H9 (cell line): ENCODE data around the gene TREM1. TPM values are rescaled to one million over a fixed set of nuclear protein-coding genes. Genes with fewer than 3 reads are reported as not detected.
"Not testable (repeated sequence)": the region's sequence is repeated elsewhere in the genome, so short reads cannot be mapped to it uniquely, and the experiment has no call there.

Experiments
- DNase-seq: peaks from one replicate; pipeline ENCODE4 v3.0.0-alpha.2; 2017
- H2AFZ ChIP-seq: one replicate; pipeline ENCODE4 v1.6.1; 2013; ENCODE audit warnings: mild to moderate bottlenecking, low read length, control low read depth, moderate library complexity
- H2AK5ac ChIP-seq: 2 replicates; pipeline ENCODE4 v1.6.1; 2013; ENCODE audit warnings: low read length, control low read depth, mixed read lengths; ENCODE audit not compliant: insufficient read length
- H2BK120ac ChIP-seq: one replicate; pipeline ENCODE4 v1.6.1; 2013; ENCODE audit warnings: low read depth, mild to moderate bottlenecking, low read length, control low read depth, inconsistent platforms; ENCODE audit not compliant: poor library complexity, severe bottlenecking
- H2BK12ac ChIP-seq: 2 replicates; pipeline ENCODE4 v1.6.1; 2013; ENCODE audit warnings: low read length, control low read depth, mixed read lengths, low read depth; ENCODE audit not compliant: insufficient read length
- H2BK15ac ChIP-seq: 2 replicates; pipeline ENCODE4 v1.6.1; 2013; ENCODE audit warnings: low read depth, low read length, control low read depth
- H2BK20ac ChIP-seq: one replicate; pipeline ENCODE4 v1.6.1; 2013; ENCODE audit warnings: low read depth, mild to moderate bottlenecking, low read length, control low read depth, inconsistent platforms; ENCODE audit not compliant: poor library complexity, severe bottlenecking
- H2BK5ac ChIP-seq: 2 replicates; pipeline ENCODE4 v1.6.1; 2013; ENCODE audit warnings: low read length, control low read depth, mixed read lengths; ENCODE audit not compliant: insufficient read length
- H3K14ac ChIP-seq: 2 replicates; pipeline ENCODE4 v1.6.1; 2013; ENCODE audit warnings: low read length, control low read depth; ENCODE audit not compliant: insufficient read depth
- H3K18ac ChIP-seq: 2 replicates; pipeline ENCODE4 v1.6.1; 2013; ENCODE audit warnings: low read depth, mild to moderate bottlenecking, mixed read lengths, low read length, control low read depth; ENCODE audit not compliant: insufficient read length
- H3K23ac ChIP-seq: 2 replicates; pipeline ENCODE4 v1.6.1; 2013; ENCODE audit warnings: low read length, control low read depth, mixed read lengths, low read depth; ENCODE audit not compliant: insufficient read length
- H3K23me2 ChIP-seq: 2 replicates; pipeline ENCODE4 v1.6.1; 2013; ENCODE audit warnings: low read depth, mild to moderate bottlenecking, mixed read lengths, low read length, control low read depth; ENCODE audit not compliant: insufficient read length, poor library complexity, severe bottlenecking
- H3K27ac ChIP-seq: 2 replicates; pipeline ENCODE4 v1.5.1; 2013; ENCODE audit warnings: low read length, control low read depth, mixed read lengths, low read depth; ENCODE audit not compliant: insufficient read length
- H3K27me3 ChIP-seq: 2 replicates; pipeline ENCODE4 v1.6.1; 2013; ENCODE audit warnings: low read length, control low read depth, inconsistent platforms; ENCODE audit not compliant: insufficient read depth
- H3K4ac ChIP-seq: 2 replicates; pipeline ENCODE4 v1.6.1; 2013; ENCODE audit warnings: low read depth, mild to moderate bottlenecking, control low read depth, inconsistent platforms, low read length, moderate library complexity
- H3K4me1 ChIP-seq: 2 replicates; pipeline ENCODE4 v1.6.1; 2013; ENCODE audit warnings: low read length, control low read depth, inconsistent platforms; ENCODE audit not compliant: insufficient read depth
- H3K4me2 ChIP-seq: 2 replicates; pipeline ENCODE4 v1.6.1; 2013; ENCODE audit warnings: low read length, control low read depth, mixed read lengths; ENCODE audit not compliant: insufficient read length, insufficient read depth
- H3K56ac ChIP-seq: 2 replicates; pipeline ENCODE4 v1.6.1; 2013; ENCODE audit warnings: low read depth, mild to moderate bottlenecking, mixed read lengths, low read length, control low read depth; ENCODE audit not compliant: insufficient read length
- H3K79me1 ChIP-seq: 2 replicates; pipeline ENCODE4 v1.6.1; 2013; ENCODE audit warnings: low read depth, mild to moderate bottlenecking, moderate library complexity, low read length, control low read depth, inconsistent platforms; ENCODE audit not compliant: insufficient read depth, poor library complexity, severe bottlenecking
- H3K79me2 ChIP-seq: 2 replicates; pipeline ENCODE4 v1.6.1; 2013; ENCODE audit warnings: low read length, control low read depth, inconsistent platforms; ENCODE audit not compliant: insufficient read depth
- H3K9ac ChIP-seq: 2 replicates; pipeline ENCODE4 v1.6.1; 2013; ENCODE audit warnings: low read length, control low read depth, mixed read lengths; ENCODE audit not compliant: insufficient read length; ENCODE audit errors: extremely low read depth
- H3K9me3 ChIP-seq: one replicate; pipeline ENCODE4 v1.6.1; 2013; ENCODE audit warnings: low read depth, low read length, inconsistent platforms; ENCODE audit not compliant: control insufficient read depth
- H3T11ph ChIP-seq: one replicate; pipeline ENCODE4 v1.6.1; 2013; ENCODE audit warnings: mild to moderate bottlenecking, low read length, control low read depth, inconsistent platforms
- H4K20me1 ChIP-seq: one replicate; pipeline ENCODE4 v1.6.1; 2013; ENCODE audit not compliant: control insufficient read depth, insufficient read length, insufficient read depth
- H4K5ac ChIP-seq: 2 replicates; pipeline ENCODE4 v1.6.1; 2013; ENCODE audit warnings: low read depth, mild to moderate bottlenecking, mixed read lengths, low read length, control low read depth; ENCODE audit not compliant: insufficient read length
- H4K8ac ChIP-seq: replicated peaks from 2 replicates; pipeline ENCODE4 v1.6.1; 2013; ENCODE audit warnings: low read length, control low read depth, mixed read lengths, low read depth; ENCODE audit not compliant: insufficient read length
- H4K91ac ChIP-seq: 2 replicates; pipeline ENCODE4 v1.6.1; 2013; ENCODE audit warnings: low read depth, mild to moderate bottlenecking, moderate library complexity, mixed read lengths, low read length, control low read depth; ENCODE audit not compliant: insufficient read length
- H3K27ac Mint-ChIP-seq, 3 experiments: 2 replicates in 2 of 3; 3 replicates in 1 of 3; pipeline ENCODE4 v1.8.0; 2020 to 2021; ENCODE audit warnings: mixed read lengths in 3 of 3, mild to moderate bottlenecking in 1 of 3, moderate library complexity in 1 of 3
- H3K27me3 Mint-ChIP-seq: 2 replicates; pipeline ENCODE4 v1.8.0; 2021; ENCODE audit warnings: low read depth, mild to moderate bottlenecking, moderate library complexity, mixed read lengths
- H3K36me3 Mint-ChIP-seq, 3 experiments: 2 replicates in 2 of 3; 3 replicates in 1 of 3; pipeline ENCODE4 v1.8.0; 2020 to 2021; ENCODE audit warnings: low read depth in 3 of 3, mixed read lengths in 3 of 3; ENCODE audit not compliant: insufficient read depth in 1 of 3
- H3K4me1 Mint-ChIP-seq, 2 experiments: 2 replicates each; pipeline ENCODE4 v1.8.0; 2020; ENCODE audit warnings: mixed read lengths in 2 of 2
- H3K4me3 Mint-ChIP-seq, 2 experiments: 2 replicates in 1 of 2; 3 replicates in 1 of 2; pipeline ENCODE4 v1.8.0; 2020 to 2021; ENCODE audit warnings: mild to moderate bottlenecking in 2 of 2, mixed read lengths in 2 of 2, moderate library complexity in 1 of 2
- H3K9me3 Mint-ChIP-seq, 2 experiments: 2 replicates in 1 of 2; 3 replicates in 1 of 2; pipeline ENCODE4 v1.8.0; 2020; ENCODE audit warnings: mild to moderate bottlenecking in 2 of 2, mixed read lengths in 2 of 2, moderate library complexity in 1 of 2
- WGBS: extraction: QIAGEN DNeasy Blood & Tissue Kit; methylation state at CpG from one replicate; pipeline ENCODE4 v1.1.7; 2013; ENCODE audit warnings: missing lambda C conversion rate, low lambda C conversion rate, mixed read lengths; ENCODE audit not compliant: insufficient read length; ENCODE audit errors: extremely low coverage; 5-methylcytosine and 5-hydroxymethylcytosine counted together
- total RNA-seq: library from RNA; stranded (reverse); gene quantifications from 2 replicates; pipeline ENCODE4 v1.2.1, GENCODE V29; 2021
- TF ChIP-seq, protein P1 (sequence below): fragments of 200-600 bp; sonication (generic); conservative IDR thresholded peaks from 3 replicates; pipeline ENCODE4 v1.8.0; 2021; ENCODE audit warnings: antibody characterized with exemption, mild to moderate bottlenecking

Gene TREM1
- total RNA-seq, 1 experiment from 2014 or later = not detected

DNA sequence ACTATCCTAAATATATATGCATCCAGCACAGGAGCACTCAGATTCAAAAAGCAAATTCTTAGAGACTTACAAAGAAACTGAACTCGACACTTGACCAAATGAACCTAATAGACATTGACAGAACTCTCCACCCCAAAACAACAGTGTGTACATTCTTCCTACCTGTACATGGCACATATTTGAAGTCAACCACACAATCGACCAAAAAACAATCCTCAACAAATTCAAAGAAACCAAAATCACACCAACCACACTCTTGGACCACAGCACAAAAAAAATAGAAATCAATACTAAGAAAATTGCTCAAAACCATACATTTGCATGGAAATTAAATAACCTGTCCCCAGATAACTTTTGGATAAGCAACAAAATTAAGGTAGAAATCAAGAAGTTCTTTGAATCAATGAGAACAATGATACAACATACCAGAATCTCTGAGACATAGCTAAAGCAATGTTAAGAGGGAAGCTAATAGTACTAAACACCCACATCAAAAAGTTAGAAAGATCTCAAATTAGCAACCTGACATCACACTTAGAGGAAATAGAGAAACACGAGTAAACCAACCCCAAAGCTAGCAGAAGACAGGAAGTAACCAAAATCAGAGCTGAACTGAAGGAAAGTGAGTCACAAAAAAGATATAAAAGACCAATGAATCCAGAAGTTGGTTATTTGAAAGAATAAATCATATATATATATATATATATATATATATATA, 12.5 kb upstream of the TREM1 start:
- TF ChIP-seq, protein P1, sequence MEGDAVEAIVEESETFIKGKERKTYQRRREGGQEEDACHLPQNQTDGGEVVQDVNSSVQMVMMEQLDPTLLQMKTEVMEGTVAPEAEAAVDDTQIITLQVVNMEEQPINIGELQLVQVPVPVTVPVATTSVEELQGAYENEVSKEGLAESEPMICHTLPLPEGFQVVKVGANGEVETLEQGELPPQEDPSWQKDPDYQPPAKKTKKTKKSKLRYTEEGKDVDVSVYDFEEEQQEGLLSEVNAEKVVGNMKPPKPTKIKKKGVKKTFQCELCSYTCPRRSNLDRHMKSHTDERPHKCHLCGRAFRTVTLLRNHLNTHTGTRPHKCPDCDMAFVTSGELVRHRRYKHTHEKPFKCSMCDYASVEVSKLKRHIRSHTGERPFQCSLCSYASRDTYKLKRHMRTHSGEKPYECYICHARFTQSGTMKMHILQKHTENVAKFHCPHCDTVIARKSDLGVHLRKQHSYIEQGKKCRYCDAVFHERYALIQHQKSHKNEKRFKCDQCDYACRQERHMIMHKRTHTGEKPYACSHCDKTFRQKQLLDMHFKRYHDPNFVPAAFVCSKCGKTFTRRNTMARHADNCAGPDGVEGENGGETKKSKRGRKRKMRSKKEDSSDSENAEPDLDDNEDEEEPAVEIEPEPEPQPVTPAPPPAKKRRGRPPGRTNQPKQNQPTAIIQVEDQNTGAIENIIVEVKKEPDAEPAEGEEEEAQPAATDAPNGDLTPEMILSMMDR = no peak
- Histone ChIP-seq H3K14ac (no peak overlapping the region), H2BK120ac (no peak overlapping the region), H2BK12ac (no peak overlapping the region), H4K91ac (no peak overlapping the region), H3K23ac (no peak overlapping the region), H2AK5ac (no peak overlapping the region), H3K18ac (no peak overlapping the region), H3K23me2 (no peaks in the 10 kb centered on the region), H4K8ac (no peak overlapping the region), H3K56ac (no peak overlapping the region), H2AFZ (no peak overlapping the region), H3K27me3 (no peaks in the 10 kb centered on the region), H3K79me2 (no peaks in the 10 kb centered on the region), H3K4me1 (no peaks in the 10 kb centered on the region; the same call in 1 of the 2 replicates), H3T11ph (no peak overlapping the region), H3K4ac (no peak overlapping the region), H3K9ac (no peak overlapping the region), H3K79me1 (no peaks in the 10 kb centered on the region), H3K4me2 (no peak overlapping the region), H4K20me1 (no peaks in the 10 kb centered on the region), H2BK15ac (no peak overlapping the region), H3K9me3 (peaks cover 11% of the 10 kb centered on the region), H3K27ac (no peak overlapping the region), H2BK20ac (no peak overlapping the region), H4K5ac (no peak overlapping the region), H2BK5ac (no peak overlapping the region)
- Mint-ChIP-seq H3K27ac (no peak overlapping the region), H3K27me3 (peaks cover 9% of the 10 kb centered on the region), H3K4me3 (no peak overlapping the region), H3K9me3 (peaks cover 40 to 48% of the 10 kb centered on the region in 2 experiments), H3K36me3 (peaks cover 16 to 34% (median 23%) of the 10 kb centered on the region in 3 experiments), H3K4me1 (peaks cover 22 to 28% of the 10 kb centered on the region in 2 experiments)
- no CpG with 5 or more reads among the region's 3 CpGs for WGBS
- no peak for DNase-seq

DNA sequence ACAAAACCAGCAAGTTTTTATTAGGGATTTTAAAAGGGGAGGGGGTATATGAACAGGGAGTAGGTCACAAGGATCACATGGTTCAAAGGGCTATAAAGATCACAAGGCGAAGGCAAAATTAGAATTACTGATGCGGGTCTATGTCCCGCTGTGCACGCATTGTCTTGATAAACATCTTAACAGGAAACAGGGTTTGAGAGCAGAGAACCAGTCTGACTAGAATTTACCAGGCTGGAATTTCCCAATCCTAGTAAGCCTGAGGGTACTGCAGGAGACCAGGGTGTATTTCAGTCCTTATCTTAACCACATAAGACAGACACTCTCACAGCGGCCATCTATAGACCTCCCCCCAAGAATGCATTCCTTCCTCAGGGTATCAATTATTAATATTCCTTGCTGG, 10.8 kb upstream of the TREM1 start:
- H3K27me3 ChIP-seq = not testable (repeated sequence)
- peaks cover 40 to 48% of the 10 kb centered on the region in 2 experiments for H3K9me3 Mint-ChIP-seq

More for the DNA sequence above, 10.8 kb upstream of the TREM1 start:
- no CpG with 5 or more reads among the region's 5 CpGs for WGBS
- not testable (repeated sequence) for H3K4me2 ChIP-seq, H4K20me1 ChIP-seq, H3K23ac ChIP-seq, H3K14ac ChIP-seq, H3K4me1 ChIP-seq, DNase-seq, H4K8ac ChIP-seq, H3K18ac ChIP-seq, H2AK5ac ChIP-seq, H3K9ac ChIP-seq, H2BK5ac ChIP-seq, H2BK20ac ChIP-seq, H3K79me1 ChIP-seq, H3K27ac ChIP-seq, H2AFZ ChIP-seq, H4K91ac ChIP-seq, H2BK12ac ChIP-seq, H3T11ph ChIP-seq, H3K56ac ChIP-seq, H3K23me2 ChIP-seq, H2BK120ac ChIP-seq, H3K4ac ChIP-seq, H2BK15ac ChIP-seq, H3K27ac Mint-ChIP-seq, H3K4me3 Mint-ChIP-seq, H3K79me2 ChIP-seq, H4K5ac ChIP-seq
- Mint-ChIP-seq H3K36me3 (peaks cover 14 to 34% (median 23%) of the 10 kb centered on the region in 3 experiments), H3K27me3 (peaks cover 21% of the 10 kb centered on the region), H3K4me1 (peaks cover 24 to 31% of the 10 kb centered on the region in 2 experiments)
- H3K9me3 ChIP-seq = peaks cover 11% of the 10 kb centered on the region
